Stimulated activated CD8-positive, alpha-beta memory T cell treated with anti-CD3 and anti-CD28 coated beads, Interleukin-15, amount 100 ng/mL, for 48 hours (primary cell): ENCODE results near the gene AGTR1.
"Not testable (repeated sequence)": the region's sequence is repeated elsewhere in the genome, so short reads cannot be mapped to it uniquely, and the experiment has no call there.

ENCODE experiments used
- DNase-seq, 2 donors: peaks; one replicate each; pipeline ENCODE4 v3.0.0-alpha.2; 2020; ENCODE audit warnings: low read depth in 2 of 2

Gene AGTR1

DNA sequence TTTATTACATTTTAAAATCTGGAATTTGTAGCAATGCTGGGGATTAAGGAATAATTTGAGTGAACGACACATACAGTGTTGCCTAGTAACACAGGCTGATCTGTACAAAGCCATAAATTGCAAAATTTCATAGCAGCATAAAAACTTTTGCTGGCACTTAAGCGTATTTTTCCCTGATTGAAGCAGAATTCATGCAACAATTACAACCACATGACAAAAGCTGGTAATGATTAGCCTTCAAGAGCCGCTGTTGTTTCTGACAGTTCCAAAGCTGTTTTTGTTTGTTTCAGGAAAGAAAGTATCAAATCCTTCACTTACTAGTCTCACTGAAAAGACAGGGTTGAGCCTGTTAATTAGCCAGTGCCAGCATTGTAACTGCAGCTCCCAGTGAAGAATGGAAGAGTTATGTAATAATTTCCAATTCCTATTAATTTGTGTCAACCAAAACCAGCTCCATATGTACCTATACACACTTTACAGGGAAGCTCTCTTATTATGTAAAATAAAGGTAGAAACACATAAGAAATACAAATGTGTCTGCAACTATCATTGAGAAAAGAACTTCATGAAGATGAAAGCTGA, 60.7 kb downstream of the AGTR1 start:
- no peak for DNase-seq

DNA sequence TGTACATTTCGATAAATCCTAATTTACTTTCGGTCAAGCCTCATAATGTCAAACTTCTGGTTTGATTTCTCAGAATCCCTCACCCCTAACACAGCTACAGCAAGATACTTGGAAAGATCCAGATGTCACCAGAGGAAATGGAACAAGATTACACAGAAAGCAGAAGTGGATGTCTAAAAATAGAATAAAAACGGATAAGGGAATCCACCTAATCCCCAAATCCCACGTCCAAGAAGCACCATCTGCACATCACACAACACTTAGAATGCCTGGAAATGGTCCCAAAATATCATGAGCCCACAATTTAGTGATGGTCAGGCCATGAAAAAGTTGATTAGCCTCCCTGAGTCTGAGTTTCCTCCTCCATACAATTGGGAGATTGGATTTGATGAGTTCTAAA, 61.7 kb downstream of the AGTR1 start:
- DNase-seq: no peak

- DNase-seq: no peak
Measured at GRCh38 chr3:148763156-148763680, 65.5 kb downstream of the AGTR1 start.

DNA sequence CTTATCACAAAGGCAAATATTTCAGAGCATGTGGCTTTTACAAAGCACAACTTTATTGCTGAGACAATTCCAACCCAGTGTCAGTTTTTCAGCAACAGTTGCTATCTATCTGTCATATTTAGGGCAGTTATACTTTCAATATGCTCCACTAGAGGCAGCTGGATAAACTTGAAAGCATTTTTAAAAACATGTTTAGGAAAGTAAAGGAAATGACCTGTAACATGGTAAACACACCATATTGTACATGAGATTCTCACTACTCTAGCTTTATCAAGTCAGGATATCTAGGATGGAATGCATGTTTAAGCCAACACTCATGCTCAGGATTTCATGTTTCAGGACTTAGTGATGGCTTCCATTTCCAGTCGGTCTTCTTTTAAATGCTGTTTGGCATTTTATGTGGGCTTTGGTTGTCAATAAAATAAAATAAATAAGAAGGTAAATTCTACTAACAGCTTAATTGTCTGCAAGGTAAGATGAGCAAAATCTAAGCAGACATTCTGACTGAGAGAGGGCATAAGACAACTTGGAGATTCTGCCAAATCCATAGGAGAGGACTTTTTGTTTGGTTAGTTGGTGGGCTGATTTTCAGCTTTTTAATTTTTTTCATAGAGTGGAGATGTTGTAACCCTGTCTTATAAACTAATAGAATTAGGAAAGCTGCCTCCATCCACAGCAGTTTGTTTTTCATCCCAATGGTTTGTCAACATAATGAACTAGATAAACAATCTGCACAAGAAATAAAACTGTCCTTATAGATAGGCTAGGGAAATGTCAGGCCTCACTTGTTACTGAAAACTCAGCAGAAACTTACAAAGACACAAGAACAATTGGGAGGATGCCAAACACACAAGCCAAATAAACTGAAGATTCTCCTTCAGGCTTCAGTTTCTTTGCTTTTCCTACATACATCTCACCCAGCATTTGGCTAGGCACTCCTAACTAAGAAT, 66.6 kb downstream of the AGTR1 start:
- no peak for DNase-seq

GRCh38 chr3:148772361-148772760, 74.7 kb downstream of the AGTR1 start:
- DNase-seq: no peak

DNA sequence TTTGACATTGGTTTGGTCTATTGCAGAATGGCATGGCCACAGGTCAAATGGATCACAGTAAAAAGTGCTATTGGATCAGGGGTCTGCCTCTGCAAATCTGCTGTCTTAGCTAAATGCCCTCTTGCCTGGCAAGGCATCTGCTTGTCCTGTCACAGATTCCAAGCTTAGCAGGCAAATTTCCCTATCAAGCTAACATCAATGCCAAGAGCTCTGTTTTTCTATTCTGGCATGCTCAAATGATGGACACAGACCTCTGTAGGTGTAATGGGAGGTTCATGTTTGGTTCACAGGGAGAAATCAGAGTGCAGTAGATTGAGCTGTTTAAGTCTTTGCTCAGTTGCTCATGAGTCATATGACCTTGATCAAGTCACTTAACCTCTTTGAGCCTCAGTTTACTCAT, 75.1 kb downstream of the AGTR1 start:
- no peak for DNase-seq

DNA sequence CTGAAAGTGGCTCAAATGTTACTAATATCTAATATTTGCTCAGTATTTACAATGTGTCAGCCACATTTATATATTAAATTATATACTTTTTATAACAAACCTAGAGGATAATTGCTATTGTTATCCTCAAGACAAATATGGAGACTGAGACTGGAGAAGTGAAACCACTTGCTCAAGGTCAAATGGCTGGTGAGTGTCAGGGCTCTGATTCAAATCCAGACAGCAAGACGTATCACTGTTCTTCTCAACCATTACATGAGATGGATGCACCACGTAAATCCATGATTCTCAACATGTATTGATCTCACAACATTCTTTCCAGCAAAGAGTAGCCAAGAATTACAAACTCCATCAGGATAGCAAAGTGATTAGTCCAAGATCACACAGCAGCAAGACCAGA, 76.1 kb downstream of the AGTR1 start:
- no peak for DNase-seq

DNA sequence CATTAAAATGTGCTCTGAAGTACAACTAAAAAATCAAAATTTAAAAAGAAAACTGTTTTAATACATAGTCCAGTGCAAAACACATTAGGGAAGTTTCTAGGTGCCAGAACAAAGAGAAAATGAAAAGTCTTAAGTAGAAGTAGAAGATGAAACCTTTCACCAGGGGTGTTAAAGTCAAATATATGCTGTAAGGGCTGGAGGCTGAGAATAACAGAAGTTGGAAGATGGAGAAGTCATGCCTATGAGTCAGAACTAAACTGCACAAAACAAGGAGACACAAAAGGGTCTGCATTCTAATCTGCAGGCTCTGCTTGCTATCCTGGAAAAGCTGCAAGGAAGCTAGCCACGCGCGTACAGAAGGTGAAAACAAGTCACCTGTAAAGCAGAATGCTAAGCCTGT, 81.2 kb downstream of the AGTR1 start:
- DNase-seq: no peak

DNA sequence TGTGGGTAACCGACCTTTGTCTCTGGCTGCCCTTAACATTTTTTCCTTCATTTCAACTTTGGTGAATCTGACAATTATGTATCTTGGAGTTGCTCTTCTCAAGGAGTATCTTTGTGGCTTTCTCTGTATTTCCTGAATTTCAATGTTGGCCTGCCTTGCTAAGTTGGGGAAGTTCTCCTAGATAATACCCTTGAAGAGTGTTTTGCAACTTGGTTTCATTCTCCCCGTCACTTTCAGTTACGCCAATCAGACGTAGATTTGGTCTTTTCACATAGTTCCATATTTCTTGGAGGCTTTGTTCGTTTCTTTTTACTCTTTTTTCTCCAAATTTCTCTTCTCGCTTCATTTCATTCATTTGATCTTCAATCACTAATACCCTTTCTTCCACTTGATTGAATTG, 87.3 kb downstream of the AGTR1 start:
- not testable (repeated sequence) for DNase-seq

- not testable (repeated sequence) for DNase-seq
Measured at GRCh38 chr3:148786159-148786558, 88.5 kb downstream of the AGTR1 start.

GRCh38 chr3:148789146-148789545, 91.4 kb downstream of the AGTR1 start:
- DNase-seq: no peak

- no peak for DNase-seq
Measured at GRCh38 chr3:148789906-148790305, 92.2 kb downstream of the AGTR1 start.

DNA sequence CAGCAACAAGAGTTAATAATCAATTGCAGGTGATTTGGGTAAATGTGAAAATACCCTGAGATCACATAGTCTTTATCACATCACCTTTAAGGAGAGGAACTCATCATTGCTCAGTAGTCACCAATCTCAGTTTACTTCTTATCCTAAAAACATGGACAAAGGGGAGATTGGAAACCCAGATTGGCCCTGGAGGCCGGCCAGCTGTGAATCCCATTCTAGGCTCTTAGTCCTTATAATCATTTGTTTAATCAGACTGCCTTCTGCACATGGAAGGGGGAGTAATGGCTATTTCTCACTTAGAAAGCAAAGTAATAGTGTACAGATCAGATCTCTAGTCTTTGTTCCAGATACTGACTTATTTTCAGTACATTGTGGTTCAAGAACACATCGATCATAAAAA, 92.7 kb downstream of the AGTR1 start:
- no peak for DNase-seq

GRCh38 chr3:148790851-148791735, 93.4 kb downstream of the AGTR1 start:
- DNase-seq: no peak

GRCh38 chr3:148791920-148792319, 94.2 kb downstream of the AGTR1 start:
- no peak for DNase-seq

GRCh38 chr3:148792516-148792915, 94.8 kb downstream of the AGTR1 start:
- DNase-seq: no peak
